Sigmoid colon (tissue), 7 donors: ENCODE data around the gene RPS2. TPM values are rescaled to one million over a fixed set of nuclear protein-coding genes. Genes with fewer than 3 reads are reported as not detected.
"Not testable (repeated sequence)": the region's sequence is repeated elsewhere in the genome, so short reads cannot be mapped to it uniquely, and the experiment has no call there.

Source experiments
- DNase-seq: peaks from one replicate; pipeline ENCODE4 v3.0.0-alpha.2; 2019
- H3K27ac ChIP-seq, 4 donors: fragments of 200-600 bp; sonication (generic); one replicate each; pipeline ENCODE4 v1.5.1; 2016 to 2019; ENCODE audit warnings: mild to moderate bottlenecking in 1 of 4
- H3K27me3 ChIP-seq, 3 donors: fragments of 200-600 bp; sonication (generic); one replicate each; pipeline ENCODE4 v1.5.1; 2019; ENCODE audit warnings: mild to moderate bottlenecking in 1 of 3
- H3K36me3 ChIP-seq, 4 donors: fragments of 200-600 bp; sonication (generic); one replicate each; pipeline ENCODE4 v1.5.1; 2016 to 2019
- H3K4me1 ChIP-seq, 4 donors: fragments of 200-600 bp; sonication (generic); one replicate each; pipeline ENCODE4 v1.5.1; 2017 to 2019
- H3K4me3 ChIP-seq, 4 donors: fragments of 200-600 bp; sonication (generic); one replicate each; pipeline ENCODE4 v1.5.1; 2017 to 2019; ENCODE audit warnings: mild to moderate bottlenecking in 2 of 4, moderate library complexity in 1 of 4
- H3K9me3 ChIP-seq, 4 donors: fragments of 200-600 bp in 3 of 4; sonication (generic) in 3 of 4; one replicate each; pipeline versions ENCODE4 v1.5.1 to v1.6.1; 2013 to 2019
- EP300 ChIP-seq, 4 donors: sonication (generic); formaldehyde crosslinking; IDR thresholded peaks; one replicate each; pipeline ENCODE4 v1.6.1; 2017; ENCODE audit warnings: antibody characterized with exemption in 4 of 4
- POLR2A ChIP-seq, 2 donors: fragments of 450-650 bp; IDR thresholded peaks; one replicate each; pipeline ENCODE4 v1.6.1; 2016; ENCODE audit warnings: antibody characterized with exemption in 2 of 2, mild to moderate bottlenecking in 2 of 2, moderate library complexity in 2 of 2
- POLR2AphosphoS5 ChIP-seq, 4 donors: sonication (generic); formaldehyde crosslinking; IDR thresholded peaks; one replicate each; pipeline ENCODE4 v1.6.1; 2017; ENCODE audit warnings: antibody characterized with exemption in 4 of 4
- WGBS, 2 donors: extraction: QIAGEN DNeasy Blood & Tissue Kit; methylation state at CpG; one replicate each; pipeline ENCODE4 v1.1.7; 2013; 5-methylcytosine and 5-hydroxymethylcytosine counted together
- intact Hi-C: fragments of 100-400 bp; cut with DNase I; formaldehyde crosslinking; loops from one replicate; pipeline ENCODE4 v1.15.1; 2023
- polyA plus RNA-seq, 3 donors: library from polyadenylated mRNA; stranded (reverse); fragments of 200-250 nt; gene quantifications; one replicate each; pipeline ENCODE4 v1.2.3, GENCODE V29; 2013
- total RNA-seq, 4 donors: library from RNA; depleted of rRNA; stranded (reverse); fragments of >200 nt; gene quantifications; one replicate each; pipeline ENCODE4 v1.1.0, GENCODE V29; 2016
- TF ChIP-seq, protein P1 (sequence below), 4 experiments: fragments of 450-650 bp in 3 of 4; fragments of 200-600 bp in 1 of 4; IDR thresholded peaks; one replicate each; pipeline ENCODE4 v1.5.1; 2016 to 2019; ENCODE audit warnings: antibody characterized with exemption in 4 of 4, mild to moderate bottlenecking in 3 of 4, moderate library complexity in 2 of 4
- donor health status: healthy with polysubstance abuse.
- donor health status: Bipolar disorder and iron deficiency.
- donor health status: healthy.

Gene RPS2
- total and polyA plus RNA-seq, 7 donors, result 1,478 to 3,277 (median 1,717) TPM

DNA sequence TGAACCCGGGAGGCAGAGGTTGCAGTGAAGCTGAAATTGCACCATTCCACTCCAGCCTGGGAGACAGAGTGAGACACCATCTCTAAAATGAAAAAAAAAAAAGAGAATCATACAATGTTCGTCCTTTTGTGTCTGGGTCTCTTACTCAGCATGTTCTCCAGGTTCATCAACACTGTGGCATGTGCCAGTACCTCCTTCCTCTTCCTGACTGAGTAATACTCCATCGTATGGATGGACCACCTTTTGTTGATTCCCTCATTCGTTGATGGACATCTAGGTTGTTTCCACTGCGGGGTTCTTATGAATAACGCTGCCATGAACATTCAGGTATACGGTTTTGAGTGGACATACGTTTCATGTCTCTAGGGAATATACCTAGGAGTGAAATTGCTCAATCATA is 42.3 kb downstream of the RPS2 start:
- TF ChIP-seq POLR2AphosphoS5 (IDR thresholded peaks at IDR 0.05), result no peak
- no peak for TF ChIP-seq EP300 (IDR thresholded peaks at IDR 0.05)
- TF ChIP-seq POLR2A (IDR thresholded peaks at IDR 0.05), result no peak
- TF ChIP-seq, protein P1, sequence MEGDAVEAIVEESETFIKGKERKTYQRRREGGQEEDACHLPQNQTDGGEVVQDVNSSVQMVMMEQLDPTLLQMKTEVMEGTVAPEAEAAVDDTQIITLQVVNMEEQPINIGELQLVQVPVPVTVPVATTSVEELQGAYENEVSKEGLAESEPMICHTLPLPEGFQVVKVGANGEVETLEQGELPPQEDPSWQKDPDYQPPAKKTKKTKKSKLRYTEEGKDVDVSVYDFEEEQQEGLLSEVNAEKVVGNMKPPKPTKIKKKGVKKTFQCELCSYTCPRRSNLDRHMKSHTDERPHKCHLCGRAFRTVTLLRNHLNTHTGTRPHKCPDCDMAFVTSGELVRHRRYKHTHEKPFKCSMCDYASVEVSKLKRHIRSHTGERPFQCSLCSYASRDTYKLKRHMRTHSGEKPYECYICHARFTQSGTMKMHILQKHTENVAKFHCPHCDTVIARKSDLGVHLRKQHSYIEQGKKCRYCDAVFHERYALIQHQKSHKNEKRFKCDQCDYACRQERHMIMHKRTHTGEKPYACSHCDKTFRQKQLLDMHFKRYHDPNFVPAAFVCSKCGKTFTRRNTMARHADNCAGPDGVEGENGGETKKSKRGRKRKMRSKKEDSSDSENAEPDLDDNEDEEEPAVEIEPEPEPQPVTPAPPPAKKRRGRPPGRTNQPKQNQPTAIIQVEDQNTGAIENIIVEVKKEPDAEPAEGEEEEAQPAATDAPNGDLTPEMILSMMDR (IDR thresholded peaks at IDR 0.05), result no peak
- Histone ChIP-seq H3K27me3 (peaks cover 23 to 75% (median 53%) of the 10 kb centered on the region in 3 donors), H3K9me3 (no peaks in the 10 kb centered on the region), H3K27ac (no peak overlapping the region), H3K4me1 (peaks cover 0 to 18% (median 13%) of the 10 kb centered on the region in 4 donors), H3K4me3 (no peak overlapping the region), H3K36me3 (no peaks in the 10 kb centered on the region)
- no peak for DNase-seq
- intact Hi-C loops, result no loop called here
- WGBS, 2 donors, result 84 to 85% methylated on average over 8 of the region's 8 CpGs

DNA sequence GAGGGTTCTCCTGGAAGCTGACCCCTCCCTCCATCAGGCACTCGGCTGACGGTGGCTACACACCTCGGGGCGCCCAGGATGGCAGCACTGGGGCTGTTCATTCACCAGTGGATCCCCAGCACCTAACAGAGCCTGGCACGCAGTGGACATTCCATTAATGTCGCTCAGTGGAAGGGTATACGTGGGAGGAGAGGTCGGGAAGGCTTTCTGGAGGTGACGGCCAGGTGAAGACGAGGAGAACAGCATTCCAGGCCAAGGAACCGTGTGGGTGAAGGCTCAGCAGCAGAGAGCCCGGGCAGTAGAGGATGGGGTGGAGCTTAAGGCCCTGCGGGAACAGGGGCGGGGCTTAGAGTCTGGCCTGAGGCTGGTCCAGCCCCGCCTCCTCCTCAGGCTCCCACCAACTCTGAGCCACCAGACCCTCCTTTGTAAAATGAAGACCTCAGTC is 43.9 kb downstream of the RPS2 start:
- Histone ChIP-seq H3K4me1 (peaks cover 0 to 18% (median 13%) of the 10 kb centered on the region in 4 donors), H3K27me3 (peaks cover 33 to 91% (median 69%) of the 10 kb centered on the region in 3 donors), H3K9me3 (no peaks in the 10 kb centered on the region), H3K36me3 (no peaks in the 10 kb centered on the region), H3K4me3 (no peak overlapping the region), H3K27ac (no peak overlapping the region)
- TF ChIP-seq POLR2A (IDR thresholded peaks at IDR 0.05) (no peak), EP300 (IDR thresholded peaks at IDR 0.05) (no peak), POLR2AphosphoS5 (IDR thresholded peaks at IDR 0.05) (no peak)
- TF ChIP-seq, protein P1 (IDR thresholded peaks at IDR 0.05), result no peak
- WGBS, 2 donors, result 9 to 12% methylated on average over 15 of the region's 15 CpGs
- intact Hi-C loops, result no loop called here
- DNase-seq, result no peak

DNA sequence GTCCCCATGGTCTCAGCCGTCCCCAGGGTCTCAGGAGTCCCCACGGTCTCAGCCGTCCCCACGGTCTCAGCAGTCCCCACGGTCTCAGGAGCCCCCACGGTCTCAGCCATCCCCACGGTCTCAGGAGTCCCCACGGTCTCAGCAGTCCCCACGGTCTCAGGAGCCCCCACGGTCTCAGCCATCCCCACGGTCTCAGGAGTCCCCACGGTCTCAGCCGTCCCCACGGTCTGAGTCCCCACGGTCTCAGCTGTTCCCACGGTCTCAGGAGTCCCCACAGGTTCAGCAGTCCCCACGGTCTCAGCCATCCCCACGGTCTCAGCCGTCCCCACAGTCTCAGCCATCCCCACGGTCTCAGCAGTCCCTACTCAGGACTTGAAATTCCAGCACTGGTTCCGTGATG is 44.5 kb downstream of the RPS2 start:
- Histone ChIP-seq H3K27me3 (peaks cover 33 to 96% (median 73%) of the 10 kb centered on the region in 3 donors), H3K4me1 (peaks cover 0 to 18% (median 13%) of the 10 kb centered on the region in 4 donors)
- H3K27ac ChIP-seq, intact Hi-C loops, H3K9me3 ChIP-seq, DNase-seq, H3K36me3 ChIP-seq, H3K4me3 ChIP-seq: not testable (repeated sequence)
- 71 to 72% methylated on average over 21 of the region's 21 CpGs for WGBS, 2 donors

DNA sequence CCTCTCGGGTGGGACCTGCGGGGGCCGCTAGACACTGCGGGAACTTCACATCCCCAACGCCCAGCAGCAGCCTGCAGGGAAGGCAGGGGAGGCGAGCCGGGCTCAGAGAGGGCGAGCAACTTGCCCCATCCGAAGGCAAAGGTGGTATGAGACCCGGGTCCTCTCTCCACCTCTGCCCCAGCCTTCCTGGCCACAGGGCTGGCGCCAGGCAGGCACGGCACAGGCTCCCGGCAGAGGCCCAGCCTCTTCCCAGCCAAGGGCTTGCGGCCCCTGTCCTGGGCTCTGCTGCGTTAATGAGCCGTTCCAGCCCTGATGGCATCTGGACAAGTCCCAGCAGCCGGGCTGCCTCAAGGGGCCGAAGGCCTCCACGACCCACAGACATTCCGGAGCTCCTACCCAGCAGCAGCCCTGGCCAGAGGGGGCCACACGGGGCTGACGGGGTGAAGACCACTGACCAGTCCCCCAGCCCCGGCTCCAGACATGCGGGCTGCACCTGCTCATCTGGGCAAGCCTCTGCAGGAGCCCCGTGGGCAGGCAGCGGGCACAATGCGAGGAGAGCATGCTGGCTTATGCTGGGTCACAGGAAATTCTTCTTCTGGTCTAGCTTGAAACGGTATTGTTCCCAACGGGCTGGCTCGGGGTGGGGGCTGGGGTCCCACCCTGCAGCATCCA is 45.2 kb downstream of the RPS2 start:
- Histone ChIP-seq H3K27me3 (peaks cover 33 to 96% (median 73%) of the 10 kb centered on the region in 3 donors), H3K27ac (no peak overlapping the region), H3K4me3 (no peak overlapping the region), H3K9me3 (no peaks in the 10 kb centered on the region), H3K36me3 (no peaks in the 10 kb centered on the region), H3K4me1 (peaks cover 0 to 18% (median 13%) of the 10 kb centered on the region in 4 donors)
- TF ChIP-seq EP300 (IDR thresholded peaks at IDR 0.05) (no peak), POLR2A (IDR thresholded peaks at IDR 0.05) (no peak), POLR2AphosphoS5 (IDR thresholded peaks at IDR 0.05) (no peak)
- TF ChIP-seq, protein P1 (IDR thresholded peaks at IDR 0.05), result no peak
- no peak for DNase-seq
- 42 to 46% methylated on average over 30 of the region's 30 CpGs for WGBS, 2 donors
- intact Hi-C loops, result no loop called here

DNA sequence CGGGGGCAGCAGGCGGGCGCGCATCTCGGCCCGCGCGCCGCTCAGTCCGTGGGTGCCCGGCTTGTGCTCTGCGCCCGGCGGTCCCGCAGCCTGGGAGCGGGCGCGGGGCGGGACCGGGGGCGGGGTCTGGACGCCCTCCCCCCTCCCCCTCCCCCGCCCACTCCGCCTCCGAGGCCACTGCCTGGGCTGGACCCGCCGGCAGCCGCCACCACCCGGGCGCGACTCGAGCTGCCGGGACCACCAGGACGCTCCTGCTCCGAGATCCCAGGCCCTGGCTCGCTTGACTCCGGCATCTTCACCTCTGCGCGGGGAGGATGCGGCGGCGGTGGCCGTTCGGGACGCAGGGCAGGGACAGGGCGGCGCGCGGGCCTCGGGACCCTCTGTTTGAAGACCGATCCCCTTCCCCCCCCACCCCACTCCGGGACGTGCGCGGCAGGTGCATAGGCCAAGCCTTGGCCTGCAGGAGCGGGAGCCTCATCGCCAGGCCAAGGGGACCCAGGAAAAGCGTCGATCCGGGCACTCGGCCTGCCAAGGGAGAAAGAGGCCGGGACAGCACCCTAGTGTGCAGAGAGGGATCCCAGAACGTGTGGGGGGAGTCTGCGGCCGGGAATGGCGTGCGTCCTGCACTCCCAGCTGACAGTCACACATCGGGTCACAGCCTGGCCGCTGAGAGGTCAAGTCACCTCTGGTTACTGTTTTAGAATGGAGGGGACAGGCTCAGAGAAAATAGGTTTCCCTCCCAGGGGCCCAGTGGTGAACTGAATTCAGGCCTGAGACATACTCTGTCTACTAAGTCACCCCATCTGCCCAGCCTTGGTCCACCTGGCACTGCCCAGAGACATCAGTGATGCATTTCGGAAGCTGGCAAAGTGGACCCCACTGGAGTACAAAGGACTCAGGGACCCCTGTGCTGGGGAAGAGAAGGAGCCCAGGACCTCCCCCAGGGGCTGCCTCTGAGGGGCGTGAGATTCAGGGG is 46.0 kb downstream of the RPS2 start, which contains the start of gene HS3ST6:
HS3ST6 (minus strand) TSS at position 65 of the 976 bp plus-strand sequence. CDS start 92 bp downstream, outside the sequence.
- Histone ChIP-seq H3K27me3 (peaks cover 33 to 96% (median 70%) of the 10 kb centered on the region in 3 donors), H3K4me3 (no peak within 1 kb of the TSS), H3K4me1 (peaks cover 0 to 14% (median 9%) of the 10 kb centered on the region in 4 donors), H3K27ac (no peak within 1 kb of the TSS), H3K9me3 (no peaks in the 10 kb centered on the region), H3K36me3 (no peaks in the 10 kb centered on the region)
- no peak for DNase-seq
- intact Hi-C loops, result no loop called here
- TF ChIP-seq POLR2AphosphoS5 (IDR thresholded peaks at IDR 0.05) (no peak), POLR2A (IDR thresholded peaks at IDR 0.05) (no peak), EP300 (IDR thresholded peaks at IDR 0.05) (no peak)
- TF ChIP-seq, protein P1 (IDR thresholded peaks at IDR 0.05), result no peak
- 4 to 5% methylated on average over 71 of the region's 71 CpGs for WGBS, 2 donors
